K562 (cell line): ENCODE results near the gene IL15RA. TPM values are rescaled to one million over a fixed set of nuclear protein-coding genes. Genes with fewer than 3 reads are reported as not detected.

ENCODE experiments used
- BMI1 ChIP-seq: fragments of 150-350 bp; IDR thresholded peaks from 2 replicates; pipeline ENCODE4 v1.6.1; 2014; ENCODE audit warnings: low read length
- EP300 ChIP-seq: IDR thresholded peaks from 2 replicates; pipeline ENCODE4 v1.6.1; 2012; ENCODE audit warnings: low read length, improper control_type of control experiment
- EZH2 ChIP-seq: IDR thresholded peaks from 2 replicates; pipeline ENCODE4 v1.6.1; 2012; ENCODE audit warnings: low read depth, mild to moderate bottlenecking, inconsistent platforms, low read length, borderline replicate concordance
- GATA2 ChIP-seq: sonication (generic); formaldehyde crosslinking; IDR thresholded peaks from 2 replicates; pipeline ENCODE4 v1.4.0; 2020; ENCODE audit warnings: mild to moderate bottlenecking, missing genetic modification reagents
- KAT7 ChIP-seq: sonication (generic); formaldehyde crosslinking; IDR thresholded peaks from 2 replicates; pipeline ENCODE4 v1.8.0; 2022; ENCODE audit warnings: missing genetic modification reagents, mild to moderate bottlenecking, borderline replicate concordance
- LEF1 ChIP-seq: fragments of 450-650 bp; IDR thresholded peaks from 2 replicates; pipeline ENCODE4 v1.6.1; 2016; ENCODE audit warnings: mild to moderate bottlenecking
- MEF2A ChIP-seq: IDR thresholded peaks from 2 replicates; pipeline ENCODE4 v1.6.1; 2011; ENCODE audit warnings: low read depth, mild to moderate bottlenecking, low read length, moderate library complexity; ENCODE audit not compliant: control insufficient read depth
- NR2F6 ChIP-seq: fragments of 450-650 bp; formaldehyde crosslinking; IDR thresholded peaks from 2 replicates; pipeline ENCODE4 v1.4.0; 2020; ENCODE audit warnings: mild to moderate bottlenecking
- PTRF ChIP-seq: fragments of 450-650 bp; IDR thresholded peaks from 2 replicates; pipeline ENCODE4 v1.6.1; 2016; ENCODE audit warnings: mild to moderate bottlenecking, missing genetic modification characterization, missing compliant biosample characterization
- RUNX1 ChIP-seq: sonication (generic); IDR thresholded peaks from 2 replicates; pipeline ENCODE4 v1.6.1; 2016; ENCODE audit warnings: antibody characterized with exemption, low read depth
- SIRT6 ChIP-seq: IDR thresholded peaks from one replicate; pipeline ENCODE4 v1.6.1; 2012; ENCODE audit warnings: low read depth, mild to moderate bottlenecking, control low read depth, inconsistent platforms, low read length, moderate library complexity
- ZKSCAN3 ChIP-seq: fragments of 250-450 bp; sonication (Bioruptor Pico); IDR thresholded peaks from 2 replicates; pipeline ENCODE4 v1.4.0; 2020
- ZNF175 ChIP-seq: fragments of 200-800 bp; sonication (Bioruptor generic); IDR thresholded peaks from 2 replicates; pipeline ENCODE4 v1.6.1; 2016; ENCODE audit warnings: low read depth, mild to moderate bottlenecking, missing genetic modification characterization, missing compliant biosample characterization
- ZNF24 ChIP-seq: fragments of 450-650 bp; IDR thresholded peaks from 2 replicates; pipeline ENCODE4 v1.6.1; 2016
- ZNF586 ChIP-seq: fragments of 450-650 bp; formaldehyde crosslinking; conservative IDR thresholded peaks from 2 replicates; pipeline ENCODE4 v1.4.0; 2020; ENCODE audit warnings: mild to moderate bottlenecking, moderate library complexity
- ZNF644 ChIP-seq: fragments of 200-800 bp; sonication (Bioruptor generic); IDR thresholded peaks from 2 replicates; pipeline ENCODE4 v1.6.1; 2016; ENCODE audit warnings: low read depth, missing genetic modification characterization, missing compliant biosample characterization
- polyA plus RNA-seq, 8 experiments: library from polyadenylated mRNA; depleted of rRNA in 4 of 8; stranded (reverse) in 5 of 8; unstranded in 3 of 8; fragments of >200 nt; fragmentation: Nextera tagmentation in 2 of 8; fragmentation: Illumina TruSeq in 1 of 8; extraction: Ambion mirVana in 2 of 8; extraction: Trizol in 1 of 8; gene quantifications; 2 replicates each; pipeline versions ENCODE4 v1.2.1 to v1.2.3, GENCODE V29; 2011 to 2014; ENCODE audit warnings: inconsistent platforms in 1 of 8, missing spikeins in 1 of 8
- total RNA-seq, 7 experiments: library from RNA; depleted of rRNA in 6 of 7; stranded (reverse); fragments of >200 nt in 6 of 7; fragmentation: Illumina TruSeq in 2 of 7; extraction: Trizol in 2 of 7; gene quantifications; 2 replicates each; pipeline versions ENCODE4 v1.2.1 to v1.2.3, GENCODE V29; 2011 to 2021; ENCODE audit warnings: low replicate concordance in 1 of 7
- TF ChIP-seq, protein P1 (sequence below): fragments of 450-650 bp; IDR thresholded peaks from 2 replicates; pipeline ENCODE4 v1.6.1; 2017; ENCODE audit warnings: antibody characterized with exemption
- TF ChIP-seq, protein P2 (sequence below): sonication (generic); formaldehyde crosslinking; IDR thresholded peaks from 2 replicates; pipeline ENCODE4 v1.8.0; 2023; ENCODE audit warnings: mild to moderate bottlenecking, missing genetic modification reagents
- TF ChIP-seq, protein P3 (sequence below), 2 experiments: fragments of 450-650 bp in 1 of 2; IDR thresholded peaks; 2 replicates each; pipeline ENCODE4 v1.6.1; 2011 to 2017; ENCODE audit warnings: low read depth in 2 of 2, antibody characterized with exemption in 1 of 2, borderline replicate concordance in 1 of 2, low read length in 1 of 2, mild to moderate bottlenecking in 1 of 2, mixed read lengths in 1 of 2; ENCODE audit not compliant: control insufficient read depth in 1 of 2
- TF ChIP-seq, protein P4 (sequence below): fragments of 450-650 bp; IDR thresholded peaks from 2 replicates; pipeline ENCODE4 v1.6.1; 2017; ENCODE audit warnings: antibody characterized with exemption, mild to moderate bottlenecking

The IL15RA gene
- total and polyA plus RNA-seq, 9 of the 15 experiments (the other 6 are each of a cell fraction or from before 2014, with no cell fraction given): 1.2 to 11.7 (median 8.0) TPM

DNA sequence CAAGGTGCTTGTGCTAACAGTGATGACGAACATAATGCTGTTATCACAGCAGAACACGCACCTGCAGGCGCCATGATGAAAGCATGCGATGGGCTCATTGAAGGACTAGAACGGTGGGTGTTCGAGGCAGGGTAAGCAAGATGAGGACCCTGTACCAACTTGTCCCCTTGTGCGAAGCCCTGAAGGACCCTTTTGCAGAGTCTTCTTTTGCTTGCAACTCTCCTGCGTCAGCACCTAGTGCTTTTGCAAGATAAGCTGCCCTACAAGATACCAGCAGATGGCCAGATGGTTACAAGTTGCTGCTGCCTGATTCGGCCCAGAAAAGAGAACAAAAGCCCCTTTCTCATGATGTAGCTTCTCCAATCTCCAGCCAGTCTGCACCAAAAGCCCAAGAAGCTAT, 4.2 kb upstream of the IL15RA start (continued):
- TF ChIP-seq, protein P1, sequence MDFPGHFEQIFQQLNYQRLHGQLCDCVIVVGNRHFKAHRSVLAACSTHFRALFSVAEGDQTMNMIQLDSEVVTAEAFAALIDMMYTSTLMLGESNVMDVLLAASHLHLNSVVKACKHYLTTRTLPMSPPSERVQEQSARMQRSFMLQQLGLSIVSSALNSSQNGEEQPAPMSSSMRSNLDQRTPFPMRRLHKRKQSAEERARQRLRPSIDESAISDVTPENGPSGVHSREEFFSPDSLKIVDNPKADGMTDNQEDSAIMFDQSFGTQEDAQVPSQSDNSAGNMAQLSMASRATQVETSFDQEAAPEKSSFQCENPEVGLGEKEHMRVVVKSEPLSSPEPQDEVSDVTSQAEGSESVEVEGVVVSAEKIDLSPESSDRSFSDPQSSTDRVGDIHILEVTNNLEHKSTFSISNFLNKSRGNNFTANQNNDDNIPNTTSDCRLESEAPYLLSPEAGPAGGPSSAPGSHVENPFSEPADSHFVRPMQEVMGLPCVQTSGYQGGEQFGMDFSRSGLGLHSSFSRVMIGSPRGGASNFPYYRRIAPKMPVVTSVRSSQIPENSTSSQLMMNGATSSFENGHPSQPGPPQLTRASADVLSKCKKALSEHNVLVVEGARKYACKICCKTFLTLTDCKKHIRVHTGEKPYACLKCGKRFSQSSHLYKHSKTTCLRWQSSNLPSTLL: no peak
- TF ChIP-seq ZNF24 (no peak), KAT7 (no peak), GATA2 (peak; percentile 77), NR2F6 (CRISPR knock-in tag) (no peak), EP300 (peak; percentile 71), ZNF175 (CRISPR knock-in tag) (no peak), SIRT6 (no peak), ZNF644 (tag) (no peak), LEF1 (no peak), RUNX1 (no peak), BMI1 (no peak), EZH2 (no peak), ZNF586 (CRISPR knock-in tag) (no peak), ZKSCAN3 (no peak), MEF2A (no peak), PTRF (tag) (no peak)
- TF ChIP-seq, protein P2, sequence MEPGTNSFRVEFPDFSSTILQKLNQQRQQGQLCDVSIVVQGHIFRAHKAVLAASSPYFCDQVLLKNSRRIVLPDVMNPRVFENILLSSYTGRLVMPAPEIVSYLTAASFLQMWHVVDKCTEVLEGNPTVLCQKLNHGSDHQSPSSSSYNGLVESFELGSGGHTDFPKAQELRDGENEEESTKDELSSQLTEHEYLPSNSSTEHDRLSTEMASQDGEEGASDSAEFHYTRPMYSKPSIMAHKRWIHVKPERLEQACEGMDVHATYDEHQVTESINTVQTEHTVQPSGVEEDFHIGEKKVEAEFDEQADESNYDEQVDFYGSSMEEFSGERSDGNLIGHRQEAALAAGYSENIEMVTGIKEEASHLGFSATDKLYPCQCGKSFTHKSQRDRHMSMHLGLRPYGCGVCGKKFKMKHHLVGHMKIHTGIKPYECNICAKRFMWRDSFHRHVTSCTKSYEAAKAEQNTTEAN: no peak
- TF ChIP-seq, protein P3, sequence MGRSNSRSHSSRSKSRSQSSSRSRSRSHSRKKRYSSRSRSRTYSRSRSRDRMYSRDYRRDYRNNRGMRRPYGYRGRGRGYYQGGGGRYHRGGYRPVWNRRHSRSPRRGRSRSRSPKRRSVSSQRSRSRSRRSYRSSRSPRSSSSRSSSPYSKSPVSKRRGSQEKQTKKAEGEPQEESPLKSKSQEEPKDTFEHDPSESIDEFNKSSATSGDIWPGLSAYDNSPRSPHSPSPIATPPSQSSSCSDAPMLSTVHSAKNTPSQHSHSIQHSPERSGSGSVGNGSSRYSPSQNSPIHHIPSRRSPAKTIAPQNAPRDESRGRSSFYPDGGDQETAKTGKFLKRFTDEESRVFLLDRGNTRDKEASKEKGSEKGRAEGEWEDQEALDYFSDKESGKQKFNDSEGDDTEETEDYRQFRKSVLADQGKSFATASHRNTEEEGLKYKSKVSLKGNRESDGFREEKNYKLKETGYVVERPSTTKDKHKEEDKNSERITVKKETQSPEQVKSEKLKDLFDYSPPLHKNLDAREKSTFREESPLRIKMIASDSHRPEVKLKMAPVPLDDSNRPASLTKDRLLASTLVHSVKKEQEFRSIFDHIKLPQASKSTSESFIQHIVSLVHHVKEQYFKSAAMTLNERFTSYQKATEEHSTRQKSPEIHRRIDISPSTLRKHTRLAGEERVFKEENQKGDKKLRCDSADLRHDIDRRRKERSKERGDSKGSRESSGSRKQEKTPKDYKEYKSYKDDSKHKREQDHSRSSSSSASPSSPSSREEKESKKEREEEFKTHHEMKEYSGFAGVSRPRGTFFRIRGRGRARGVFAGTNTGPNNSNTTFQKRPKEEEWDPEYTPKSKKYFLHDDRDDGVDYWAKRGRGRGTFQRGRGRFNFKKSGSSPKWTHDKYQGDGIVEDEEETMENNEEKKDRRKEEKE (IDR thresholded peaks at IDR 0.05; ENCODE audit: borderline replicate concordance in 1 of 2, control insufficient read depth in 1 of 2, low read depth in 2 of 2, low read length in 1 of 2): no peak
- TF ChIP-seq, protein P4, sequence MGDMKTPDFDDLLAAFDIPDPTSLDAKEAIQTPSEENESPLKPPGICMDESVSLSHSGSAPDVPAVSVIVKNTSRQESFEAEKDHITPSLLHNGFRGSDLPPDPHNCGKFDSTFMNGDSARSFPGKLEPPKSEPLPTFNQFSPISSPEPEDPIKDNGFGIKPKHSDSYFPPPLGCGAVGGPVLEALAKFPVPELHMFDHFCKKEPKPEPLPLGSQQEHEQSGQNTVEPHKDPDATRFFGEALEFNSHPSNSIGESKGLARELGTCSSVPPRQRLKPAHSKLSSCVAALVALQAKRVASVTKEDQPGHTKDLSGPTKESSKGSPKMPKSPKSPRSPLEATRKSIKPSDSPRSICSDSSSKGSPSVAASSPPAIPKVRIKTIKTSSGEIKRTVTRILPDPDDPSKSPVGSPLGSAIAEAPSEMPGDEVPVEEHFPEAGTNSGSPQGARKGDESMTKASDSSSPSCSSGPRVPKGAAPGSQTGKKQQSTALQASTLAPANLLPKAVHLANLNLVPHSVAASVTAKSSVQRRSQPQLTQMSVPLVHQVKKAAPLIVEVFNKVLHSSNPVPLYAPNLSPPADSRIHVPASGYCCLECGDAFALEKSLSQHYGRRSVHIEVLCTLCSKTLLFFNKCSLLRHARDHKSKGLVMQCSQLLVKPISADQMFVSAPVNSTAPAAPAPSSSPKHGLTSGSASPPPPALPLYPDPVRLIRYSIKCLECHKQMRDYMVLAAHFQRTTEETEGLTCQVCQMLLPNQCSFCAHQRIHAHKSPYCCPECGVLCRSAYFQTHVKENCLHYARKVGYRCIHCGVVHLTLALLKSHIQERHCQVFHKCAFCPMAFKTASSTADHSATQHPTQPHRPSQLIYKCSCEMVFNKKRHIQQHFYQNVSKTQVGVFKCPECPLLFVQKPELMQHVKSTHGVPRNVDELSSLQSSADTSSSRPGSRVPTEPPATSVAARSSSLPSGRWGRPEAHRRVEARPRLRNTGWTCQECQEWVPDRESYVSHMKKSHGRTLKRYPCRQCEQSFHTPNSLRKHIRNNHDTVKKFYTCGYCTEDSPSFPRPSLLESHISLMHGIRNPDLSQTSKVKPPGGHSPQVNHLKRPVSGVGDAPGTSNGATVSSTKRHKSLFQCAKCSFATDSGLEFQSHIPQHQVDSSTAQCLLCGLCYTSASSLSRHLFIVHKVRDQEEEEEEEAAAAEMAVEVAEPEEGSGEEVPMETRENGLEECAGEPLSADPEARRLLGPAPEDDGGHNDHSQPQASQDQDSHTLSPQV: no peak
